GM18951 (cell line): ENCODE measurements around the gene CYP2A13.

Source experiments
- POLR2A ChIP-seq: IDR thresholded peaks from 4 replicates; pipeline ENCODE4 v1.6.1; 2011; ENCODE audit warnings: mild to moderate bottlenecking; ENCODE audit not compliant: insufficient read length, insufficient read depth; ENCODE audit errors: extremely low read depth
- in situ Hi-C: fragments of 300-500 bp; cut with MboI; formaldehyde crosslinking; loops from one replicate; pipeline ENCODE4 v1.12.0; 2022; ENCODE audit warnings: low sequenced_read_pairs, mixed read lengths, inconsistent platforms; ENCODE audit not compliant: unreplicated experiment

Gene CYP2A13

DNA sequence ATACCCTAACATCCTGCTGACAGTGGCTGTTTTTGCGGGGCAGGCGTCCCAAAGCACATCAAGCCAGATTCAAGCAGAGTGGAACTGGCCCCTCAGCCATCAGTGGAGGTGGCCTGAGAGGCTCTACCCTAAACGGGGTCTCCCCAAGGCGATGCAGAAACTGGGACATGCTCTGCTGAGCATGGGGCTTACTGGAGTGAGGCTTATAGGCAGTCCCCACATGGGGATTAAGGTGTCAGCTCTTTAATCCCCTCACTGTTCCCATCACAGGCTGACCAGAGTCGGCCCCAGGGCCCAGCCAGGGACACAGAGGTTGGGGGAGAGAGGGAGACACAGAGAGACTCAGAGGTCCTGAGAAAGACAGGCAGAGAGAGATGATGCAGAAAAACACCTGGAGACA is 42.9 kb downstream of the CYP2A13 start:
- TF ChIP-seq POLR2A: no peak
- in situ Hi-C loops: loop anchor here (25.0 kb wide), 1 partner anchor 469 kb away; no protein-coding TSS in a partner anchor

DNA sequence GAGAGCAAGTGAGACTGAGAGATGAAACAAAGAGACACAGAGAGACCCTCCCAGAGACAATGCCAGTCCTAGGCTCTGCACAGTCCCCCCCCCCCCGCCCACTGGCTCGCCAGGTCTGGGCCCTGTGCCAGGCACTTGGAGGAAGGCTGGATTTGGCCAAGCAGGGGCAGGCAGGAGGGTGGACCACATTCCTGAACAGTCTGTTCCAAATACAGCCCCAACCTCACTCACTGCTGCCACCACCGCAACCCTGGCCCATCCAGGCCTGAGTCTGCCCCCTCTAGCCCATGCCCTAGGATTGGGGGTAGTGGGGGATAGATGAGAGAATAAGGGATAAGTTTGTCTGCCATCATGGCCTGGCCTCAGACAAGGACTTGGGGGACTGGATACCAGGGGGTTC is 45.0 kb downstream of the CYP2A13 start:
- in situ Hi-C loops: loop anchor here (25.0 kb wide), 1 partner anchor 471 kb away; no protein-coding TSS in a partner anchor

DNA sequence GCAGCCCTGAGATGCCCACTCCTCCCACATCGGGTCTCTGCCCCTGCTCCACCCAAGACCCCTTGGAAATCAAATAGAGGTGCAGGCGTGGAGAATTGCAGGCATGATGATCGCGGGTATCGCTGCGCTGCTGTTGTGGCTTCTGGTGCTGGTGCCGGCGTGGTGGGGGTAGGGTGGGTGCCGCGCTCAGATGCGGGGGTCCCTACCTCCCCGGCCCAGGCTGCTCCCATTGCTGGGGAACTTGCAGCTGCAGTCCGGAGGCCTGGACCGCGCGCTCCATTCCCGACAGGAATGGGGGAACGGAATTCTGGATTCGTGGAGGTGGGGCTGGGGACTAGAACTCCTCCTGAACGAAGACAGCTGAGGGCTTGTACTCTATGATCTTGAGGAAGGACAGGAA is 46.4 kb downstream of the CYP2A13 start:
- TF ChIP-seq POLR2A: no peak
- in situ Hi-C loops: loop anchor here (25.0 kb wide), 1 partner anchor 472 kb away; no protein-coding TSS in a partner anchor

More for the DNA sequence above, 45.0 kb downstream of the CYP2A13 start:
- no peak for TF ChIP-seq POLR2A

GRCh38 chr19:41135390-41136384 is 47.4 kb downstream of the CYP2A13 start:
- in situ Hi-C loops: loop anchor here (25.0 kb wide), 1 partner anchor 473 kb away; no protein-coding TSS in a partner anchor

GRCh38 chr19:41136636-41137455 is 48.6 kb downstream of the CYP2A13 start:
- in situ Hi-C loops: loop anchor here (25.0 kb wide), 1 partner anchor 475 kb away; no protein-coding TSS in a partner anchor
- no peak for TF ChIP-seq POLR2A

- in situ Hi-C loops: loop anchor here (25.0 kb wide), 1 partner anchor 482 kb away; no protein-coding TSS in a partner anchor
- TF ChIP-seq POLR2A: no peak
Observed at GRCh38 chr19:41144403-41144802, 56.2 kb downstream of the CYP2A13 start.
